HepG2 (cell line): Measurements from ENCODE around the gene JSRP1.

Experiments used
- ATAD3A ChIP-seq: sonication (generic); formaldehyde crosslinking; IDR thresholded peaks from 2 replicates; pipeline ENCODE4 v1.4.0; 2020; ENCODE audit warnings: missing genetic modification reagents
- FOXM1 ChIP-seq: sonication (generic); formaldehyde crosslinking; IDR thresholded peaks from 2 replicates; pipeline ENCODE4 v1.5.0; 2020; ENCODE audit warnings: missing genetic modification reagents
- NFIC ChIP-seq: IDR thresholded peaks from 2 replicates; pipeline ENCODE4 v1.6.1; 2012; ENCODE audit warnings: mild to moderate bottlenecking, low read length, inconsistent platforms
- ZNF143 ChIP-seq: sonication (generic); formaldehyde crosslinking; IDR thresholded peaks from 2 replicates; pipeline ENCODE4 v1.4.0; 2020; ENCODE audit warnings: missing genetic modification reagents
- ZNF274 ChIP-seq: sonication (generic); formaldehyde crosslinking; IDR thresholded peaks from 2 replicates; pipeline ENCODE4 v1.5.1; 2020; ENCODE audit warnings: mild to moderate bottlenecking, missing genetic modification reagents
- ZNF350 ChIP-seq: sonication (generic); formaldehyde crosslinking; IDR thresholded peaks from 2 replicates; pipeline ENCODE4 v1.4.0; 2020; ENCODE audit warnings: mild to moderate bottlenecking, low read depth, missing genetic modification reagents, borderline replicate concordance
- ZNF775 ChIP-seq: sonication (generic); formaldehyde crosslinking; IDR thresholded peaks from 2 replicates; pipeline ENCODE4 v1.4.0; 2020; ENCODE audit warnings: missing genetic modification reagents, mild to moderate bottlenecking, moderate library complexity, borderline replicate concordance
- TF ChIP-seq, protein P1 (sequence below): sonication (generic); formaldehyde crosslinking; IDR thresholded peaks from 2 replicates; pipeline ENCODE4 v1.5.0; 2020; ENCODE audit warnings: mild to moderate bottlenecking, missing genetic modification reagents, moderate library complexity
- TF ChIP-seq, protein P2 (sequence below): sonication (generic); formaldehyde crosslinking; IDR thresholded peaks from 2 replicates; pipeline ENCODE4 v1.4.0; 2020; ENCODE audit warnings: low read depth, mild to moderate bottlenecking, missing genetic modification reagents

DNA sequence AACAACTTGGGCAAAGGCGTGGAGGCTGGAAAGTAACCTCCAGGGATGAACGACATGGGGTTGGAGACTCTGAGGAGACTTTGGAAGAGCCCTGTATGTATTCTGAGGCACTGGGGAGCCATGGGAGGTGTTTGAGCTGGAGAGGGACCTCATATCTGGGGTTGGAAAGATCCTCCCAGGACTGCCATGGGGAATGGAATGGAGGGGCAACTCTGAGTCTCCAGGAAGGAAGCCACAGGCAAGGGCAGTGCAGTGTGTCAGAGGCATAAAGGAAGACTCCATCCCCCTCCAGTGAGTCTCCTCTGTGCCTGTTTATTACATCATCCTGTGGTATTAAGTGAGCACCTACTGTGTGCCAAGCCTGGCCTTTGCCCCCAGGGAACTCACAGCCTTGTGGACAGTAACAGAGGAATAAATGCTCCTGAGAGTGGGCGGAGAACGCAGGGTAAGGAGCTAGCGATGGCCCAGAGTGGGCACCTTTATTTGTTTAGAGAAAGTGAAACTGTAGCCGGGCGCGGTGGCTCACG is 18.0 kb upstream of the JSRP1 start:
- no peak for TF ChIP-seq ZNF775
- no peak for TF ChIP-seq NFIC
- TF ChIP-seq ZNF274, result no peak
- TF ChIP-seq ZNF350, result no peak
- TF ChIP-seq, protein P1, sequence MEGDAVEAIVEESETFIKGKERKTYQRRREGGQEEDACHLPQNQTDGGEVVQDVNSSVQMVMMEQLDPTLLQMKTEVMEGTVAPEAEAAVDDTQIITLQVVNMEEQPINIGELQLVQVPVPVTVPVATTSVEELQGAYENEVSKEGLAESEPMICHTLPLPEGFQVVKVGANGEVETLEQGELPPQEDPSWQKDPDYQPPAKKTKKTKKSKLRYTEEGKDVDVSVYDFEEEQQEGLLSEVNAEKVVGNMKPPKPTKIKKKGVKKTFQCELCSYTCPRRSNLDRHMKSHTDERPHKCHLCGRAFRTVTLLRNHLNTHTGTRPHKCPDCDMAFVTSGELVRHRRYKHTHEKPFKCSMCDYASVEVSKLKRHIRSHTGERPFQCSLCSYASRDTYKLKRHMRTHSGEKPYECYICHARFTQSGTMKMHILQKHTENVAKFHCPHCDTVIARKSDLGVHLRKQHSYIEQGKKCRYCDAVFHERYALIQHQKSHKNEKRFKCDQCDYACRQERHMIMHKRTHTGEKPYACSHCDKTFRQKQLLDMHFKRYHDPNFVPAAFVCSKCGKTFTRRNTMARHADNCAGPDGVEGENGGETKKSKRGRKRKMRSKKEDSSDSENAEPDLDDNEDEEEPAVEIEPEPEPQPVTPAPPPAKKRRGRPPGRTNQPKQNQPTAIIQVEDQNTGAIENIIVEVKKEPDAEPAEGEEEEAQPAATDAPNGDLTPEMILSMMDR (CRISPR knock-in tag), result no peak
- no peak for TF ChIP-seq ATAD3A (CRISPR knock-in tag)
- TF ChIP-seq, protein P2, sequence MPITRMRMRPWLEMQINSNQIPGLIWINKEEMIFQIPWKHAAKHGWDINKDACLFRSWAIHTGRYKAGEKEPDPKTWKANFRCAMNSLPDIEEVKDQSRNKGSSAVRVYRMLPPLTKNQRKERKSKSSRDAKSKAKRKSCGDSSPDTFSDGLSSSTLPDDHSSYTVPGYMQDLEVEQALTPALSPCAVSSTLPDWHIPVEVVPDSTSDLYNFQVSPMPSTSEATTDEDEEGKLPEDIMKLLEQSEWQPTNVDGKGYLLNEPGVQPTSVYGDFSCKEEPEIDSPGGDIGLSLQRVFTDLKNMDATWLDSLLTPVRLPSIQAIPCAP (CRISPR knock-in tag), result no peak
- no peak for TF ChIP-seq FOXM1 (CRISPR knock-in tag)
- no peak for TF ChIP-seq ZNF143 (CRISPR knock-in tag)
